HFF-Myc (cell line): ENCODE data around the gene OR4C6.
A peak's percentile ranks its signal among the peaks of the same experiment; 100 is the strongest.

Experiments used
- DNase-seq: peaks from one replicate; pipeline ENCODE4 v3.0.0-alpha.2; 2011; ENCODE audit warnings: low read depth; ENCODE audit errors: extremely low read depth
- H3K4me3 ChIP-seq: replicated peaks from 2 replicates; pipeline ENCODE4 v1.5.1; 2011; ENCODE audit warnings: low read depth, mild to moderate bottlenecking, control low read depth, low read length
- CTCF ChIP-seq: IDR thresholded peaks from 2 replicates; pipeline ENCODE4 v1.5.1; 2012; ENCODE audit warnings: mild to moderate bottlenecking, low read depth, low read length, control low read depth; ENCODE audit errors: missing control alignments

OR4C6 gene

GRCh38 chr11:55658608-55659007 is 3.4 kb upstream of the OR4C6 start:
- DNase-seq, result no peak
- no peak for TF ChIP-seq CTCF
- no peak overlapping the region for H3K4me3 ChIP-seq

GRCh38 chr11:55669376-55669775 is 7.4 kb downstream of the OR4C6 start:
- no peak for DNase-seq
- H3K4me3 ChIP-seq, result no peak overlapping the region
- no peak for TF ChIP-seq CTCF

GRCh38 chr11:55673860-55674259 is 11.9 kb downstream of the OR4C6 start:
- H3K4me3 ChIP-seq, result no peak overlapping the region
- no peak for TF ChIP-seq CTCF
- no peak for DNase-seq

GRCh38 chr11:55697817-55698216 is 35.8 kb downstream of the OR4C6 start:
- no peak for DNase-seq
- H3K4me3 ChIP-seq, result no peak overlapping the region
- no peak for TF ChIP-seq CTCF

- H3K4me3 ChIP-seq, result no peak overlapping the region
- DNase-seq, result no peak
- TF ChIP-seq CTCF, result no peak
These were observed 39.4 kb downstream of the OR4C6 start for GRCh38 chr11:55701429-55701828.

GRCh38 chr11:55707029-55707428 is 45.0 kb downstream of the OR4C6 start:
- peak; percentile 33 for TF ChIP-seq CTCF
- DNase-seq, result peak; percentile 7
- H3K4me3 ChIP-seq, result no peak overlapping the region
